Keratinocyte (primary cell): ENCODE data around the gene KLHL29. TPM values are rescaled to one million over a fixed set of nuclear protein-coding genes. Genes with fewer than 3 reads are reported as not detected.

Source experiments
- DNase-seq: peaks from one replicate; pipeline ENCODE4 v3.0.0-alpha.2; 2011; ENCODE audit warnings: low read depth, missing footprints, low spot score
- FAIRE-seq: peaks from 2 replicates; lab custom pipeline; 2011; peaks lifted over from hg19 to GRCh38; lab: Jason Lieb, UNC
- H2AFZ ChIP-seq: 2 replicates; pipeline ENCODE4 v1.6.0; 2012; ENCODE audit warnings: low read length, control low read depth, inconsistent platforms; ENCODE audit not compliant: control insufficient read depth
- H3K27ac ChIP-seq: 2 replicates; pipeline ENCODE4 v1.5.1; 2011; ENCODE audit warnings: low read length; ENCODE audit not compliant: control insufficient read depth, insufficient read depth
- H3K27me3 ChIP-seq: 3 replicates; pipeline ENCODE4 v1.6.0; 2011; ENCODE audit warnings: low read length; ENCODE audit not compliant: control insufficient read depth, insufficient read depth; ENCODE audit errors: extremely low read depth
- H3K36me3 ChIP-seq, 2 experiments: 2 replicates in 1 of 2; 3 replicates in 1 of 2; pipeline ENCODE4 v1.5.1; 2011; ENCODE audit warnings: low read length in 2 of 2, mild to moderate bottlenecking in 1 of 2; ENCODE audit not compliant: control insufficient read depth in 2 of 2, insufficient read depth in 2 of 2; ENCODE audit errors: extremely low read depth in 1 of 2
- H3K4me1 ChIP-seq: 3 replicates; pipeline ENCODE4 v1.5.1; 2011; ENCODE audit warnings: low read length; ENCODE audit not compliant: control insufficient read depth, insufficient read depth; ENCODE audit errors: extremely low read depth
- H3K4me2 ChIP-seq: 3 replicates; pipeline ENCODE4 v1.6.0; 2011; ENCODE audit warnings: low read depth, low read length; ENCODE audit not compliant: control insufficient read depth, insufficient read depth; ENCODE audit errors: extremely low read depth
- H3K4me3 ChIP-seq, 3 experiments: fragments of 200-600 bp in 1 of 3; sonication (generic) in 1 of 3; 2 replicates in 2 of 3; 3 replicates in 1 of 3; pipeline ENCODE4 v1.5.1; 2011 to 2016; ENCODE audit warnings: low read length in 3 of 3, mild to moderate bottlenecking in 3 of 3, control low read depth in 2 of 3, inconsistent platforms in 1 of 3, low read depth in 1 of 3, mixed read lengths in 1 of 3, mixed run types in 1 of 3, moderate library complexity in 1 of 3; ENCODE audit not compliant: control insufficient read depth in 2 of 3, insufficient read depth in 2 of 3; ENCODE audit errors: extremely low read depth in 1 of 3
- H3K79me2 ChIP-seq: 2 replicates; pipeline ENCODE4 v1.6.0; 2012; ENCODE audit warnings: low read length; ENCODE audit not compliant: control insufficient read depth, insufficient read depth
- H3K9ac ChIP-seq: 3 replicates; pipeline ENCODE4 v1.6.0; 2011; ENCODE audit warnings: low read length; ENCODE audit not compliant: control insufficient read depth, insufficient read depth; ENCODE audit errors: extremely low read depth
- H3K9me1 ChIP-seq: 3 replicates; pipeline ENCODE4 v1.6.0; 2011; ENCODE audit warnings: low read length; ENCODE audit not compliant: control insufficient read depth, insufficient read depth; ENCODE audit errors: extremely low read depth
- H3K9me3 ChIP-seq: 2 replicates; pipeline ENCODE4 v1.5.1; 2012; ENCODE audit warnings: low read depth, low read length; ENCODE audit not compliant: control insufficient read depth
- H4K20me1 ChIP-seq: 3 replicates; pipeline ENCODE4 v1.6.0; 2011; ENCODE audit warnings: low read length; ENCODE audit not compliant: control insufficient read depth, insufficient read depth; ENCODE audit errors: extremely low read depth
- CTCF ChIP-seq, 3 experiments: IDR thresholded peaks in 1 of 3; conservative IDR thresholded peaks in 1 of 3; optimal IDR thresholded peaks in 1 of 3; 2 replicates in 2 of 3; 3 replicates in 1 of 3; pipeline versions ENCODE3 to v1.5.1; 2011; ENCODE audit warnings: low read length in 3 of 3, mild to moderate bottlenecking in 3 of 3, moderate library complexity in 2 of 3, control low read depth in 1 of 3, inconsistent platforms in 1 of 3; ENCODE audit not compliant: insufficient read depth in 2 of 3; ENCODE audit errors: extremely low read depth in 1 of 3
- EZH2 ChIP-seq: IDR thresholded peaks from one replicate; pipeline ENCODE4 v1.6.1; 2012; ENCODE audit warnings: inconsistent platforms, mild to moderate bottlenecking, low read length, moderate library complexity
- dilution Hi-C: fragments of 300-500 bp; cut with MboI; formaldehyde crosslinking; loops from one replicate; pipeline ENCODE4 v1.7.0; 2020; ENCODE audit warnings: low sequenced_read_pairs; ENCODE audit not compliant: extremely low pct_ligation_motif_present
- polyA plus RNA-seq, 5 experiments: library from polyadenylated mRNA; depleted of rRNA in 3 of 5; stranded (reverse) in 3 of 5; stranded (forward) in 1 of 5; unstranded in 1 of 5; fragments of >200 nt; gene quantifications; 1 replicate in 1 of 5; 2 replicates in 3 of 5; 3 replicates in 1 of 5; pipeline versions ENCODE4 v1.2.1 to v1.2.3, GENCODE V29; 2011 to 2012; ENCODE audit warnings: missing spikeins in 2 of 5, low read depth in 1 of 5, low replicate concordance in 1 of 5

Gene KLHL29
- polyA plus RNA-seq, 1 donor (not counting 4 experiments of a cell fraction or from before 2014, with no cell fraction given): 4.7 TPM

GRCh38 chr2:23687214-23687613 lies 302.2 kb downstream of the KLHL29 start:
- H3K36me3 ChIP-seq: peaks cover 0 to 11% of the 10 kb centered on the region in 2 experiments
- FAIRE-seq (no peak), DNase-seq (no peak)
- H3K9me3 ChIP-seq: no peaks in the 10 kb centered on the region
- TF ChIP-seq CTCF (optimal IDR thresholded peaks at IDR 0.05 in 1 of 3, IDR thresholded peaks at IDR 0.05 in 1 of 3, conservative IDR thresholded peaks at IDR 0.05 in 1 of 3; ENCODE audit: extremely low read depth in 1 of 3, insufficient read depth in 2 of 3, low read length in 3 of 3) (no peak), EZH2 (no peak)
- H3K9me1 ChIP-seq: no peaks in the 10 kb centered on the region
- no peak overlapping the region for H3K4me2 ChIP-seq
- H3K4me3 ChIP-seq: no peak overlapping the region
- no peaks in the 10 kb centered on the region for H3K4me1 ChIP-seq
- H4K20me1 ChIP-seq: no peaks in the 10 kb centered on the region
- dilution Hi-C loops: no loop called here
- no peaks in the 10 kb centered on the region for H3K79me2 ChIP-seq
- H3K27me3 ChIP-seq: no peaks in the 10 kb centered on the region
- H3K9ac ChIP-seq: no peak overlapping the region
- no peak overlapping the region for H2AFZ ChIP-seq
- H3K27ac ChIP-seq: no peak overlapping the region

- DNase-seq (no peak), FAIRE-seq (no peak)
- Histone ChIP-seq H3K9me1 (no peaks in the 10 kb centered on the region), H3K9me3 (no peaks in the 10 kb centered on the region), H3K36me3 (peaks cover 0 to 11% of the 10 kb centered on the region in 2 experiments), H3K9ac (no peak overlapping the region), H3K27ac (no peak overlapping the region), H3K27me3 (no peaks in the 10 kb centered on the region), H2AFZ (no peak overlapping the region), H4K20me1 (no peaks in the 10 kb centered on the region), H3K4me3 (no peak overlapping the region), H3K79me2 (no peaks in the 10 kb centered on the region), H3K4me2 (no peak overlapping the region), H3K4me1 (no peaks in the 10 kb centered on the region)
- dilution Hi-C loops: no loop called here
- TF ChIP-seq EZH2 (no peak), CTCF (optimal IDR thresholded peaks at IDR 0.05 in 1 of 3, IDR thresholded peaks at IDR 0.05 in 1 of 3, conservative IDR thresholded peaks at IDR 0.05 in 1 of 3; ENCODE audit: extremely low read depth in 1 of 3, insufficient read depth in 2 of 3, low read length in 3 of 3) (no peak)
Measured at GRCh38 chr2:23687713-23688112, 302.7 kb downstream of the KLHL29 start.
